IPS-18a (cell line): Measurements from ENCODE around the gene PTGDR2.

Experiments used
- H3K27ac ChIP-seq: one replicate; pipeline ENCODE4 v1.5.1; 2013; ENCODE audit warnings: low read length
- H3K27me3 ChIP-seq: one replicate; pipeline ENCODE4 v1.6.1; 2013; ENCODE audit warnings: mild to moderate bottlenecking, low read length; ENCODE audit not compliant: control insufficient read depth, insufficient read depth
- H3K36me3 ChIP-seq: one replicate; pipeline ENCODE4 v1.6.1; 2013; ENCODE audit warnings: low read depth, low read length; ENCODE audit not compliant: control insufficient read depth
- H3K4me1 ChIP-seq: one replicate; pipeline ENCODE4 v1.6.1; 2013; ENCODE audit warnings: low read depth, low read length; ENCODE audit not compliant: control insufficient read depth
- H3K4me3 ChIP-seq: one replicate; pipeline ENCODE4 v1.5.1; 2013; ENCODE audit warnings: low read length
- H3K9ac ChIP-seq: one replicate; pipeline ENCODE4 v1.6.1; 2013; ENCODE audit warnings: mild to moderate bottlenecking, low read length, moderate library complexity
- H3K9me3 ChIP-seq: one replicate; pipeline ENCODE4 v1.6.1; 2013; ENCODE audit warnings: low read depth, low read length; ENCODE audit not compliant: control insufficient read depth

Gene PTGDR2

GRCh38 chr11:60872961-60873524, 17.3 kb upstream of the PTGDR2 start:
- H3K9me3 ChIP-seq, result no peaks in the 10 kb centered on the region
- no peaks in the 10 kb centered on the region for H3K4me1 ChIP-seq
- no peaks in the 10 kb centered on the region for H3K36me3 ChIP-seq
- H3K9ac ChIP-seq, result no peak overlapping the region
- no peak overlapping the region for H3K4me3 ChIP-seq
- H3K27ac ChIP-seq, result no peak overlapping the region
- no peaks in the 10 kb centered on the region for H3K27me3 ChIP-seq

- Histone ChIP-seq H3K27me3 (no peaks in the 10 kb centered on the region), H3K4me3 (no peak overlapping the region), H3K27ac (no peak overlapping the region), H3K36me3 (no peaks in the 10 kb centered on the region), H3K9me3 (no peaks in the 10 kb centered on the region), H3K4me1 (no peaks in the 10 kb centered on the region), H3K9ac (no peak overlapping the region)
These were observed 16.6 kb upstream of the PTGDR2 start for GRCh38 chr11:60872124-60872960.

- no peaks in the 10 kb centered on the region for H3K9me3 ChIP-seq
- H3K27me3 ChIP-seq, result no peaks in the 10 kb centered on the region
- no peak overlapping the region for H3K9ac ChIP-seq
- no peaks in the 10 kb centered on the region for H3K36me3 ChIP-seq
- no peaks in the 10 kb centered on the region for H3K4me1 ChIP-seq
- H3K4me3 ChIP-seq, result no peak overlapping the region
- no peak overlapping the region for H3K27ac ChIP-seq
These were observed 15.8 kb upstream of the PTGDR2 start for GRCh38 chr11:60871378-60872061.

GRCh38 chr11:60870733-60871377, 15.1 kb upstream of the PTGDR2 start:
- no peaks in the 10 kb centered on the region for H3K36me3 ChIP-seq
- H3K27me3 ChIP-seq, result no peaks in the 10 kb centered on the region
- H3K27ac ChIP-seq, result no peak overlapping the region
- no peak overlapping the region for H3K4me3 ChIP-seq
- no peaks in the 10 kb centered on the region for H3K9me3 ChIP-seq
- H3K9ac ChIP-seq, result no peak overlapping the region
- H3K4me1 ChIP-seq, result no peaks in the 10 kb centered on the region

GRCh38 chr11:60870276-60870675, 14.5 kb upstream of the PTGDR2 start:
- H3K4me3 ChIP-seq, result no peak overlapping the region
- H3K36me3 ChIP-seq, result no peaks in the 10 kb centered on the region
- no peak overlapping the region for H3K27ac ChIP-seq
- H3K27me3 ChIP-seq, result no peaks in the 10 kb centered on the region
- H3K9me3 ChIP-seq, result no peaks in the 10 kb centered on the region
- no peak overlapping the region for H3K9ac ChIP-seq
- H3K4me1 ChIP-seq, result no peaks in the 10 kb centered on the region

GRCh38 chr11:60869451-60869825, 13.7 kb upstream of the PTGDR2 start:
- H3K27ac ChIP-seq, result no peak overlapping the region
- no peaks in the 10 kb centered on the region for H3K4me1 ChIP-seq
- H3K36me3 ChIP-seq, result no peaks in the 10 kb centered on the region
- no peak overlapping the region for H3K9ac ChIP-seq
- H3K4me3 ChIP-seq, result no peak overlapping the region
- H3K27me3 ChIP-seq, result no peaks in the 10 kb centered on the region
- no peaks in the 10 kb centered on the region for H3K9me3 ChIP-seq

- H3K9me3 ChIP-seq, result no peaks in the 10 kb centered on the region
- no peak overlapping the region for H3K27ac ChIP-seq
- no peaks in the 10 kb centered on the region for H3K4me1 ChIP-seq
These were observed 13.1 kb upstream of the PTGDR2 start for GRCh38 chr11:60868682-60869450.

GRCh38 chr11:60867871-60868681, 12.3 kb upstream of the PTGDR2 start:
- Histone ChIP-seq H3K4me1 (no peaks in the 10 kb centered on the region), H3K9ac (no peak overlapping the region), H3K4me3 (no peak overlapping the region), H3K27ac (no peak overlapping the region), H3K36me3 (no peaks in the 10 kb centered on the region), H3K27me3 (no peaks in the 10 kb centered on the region), H3K9me3 (no peaks in the 10 kb centered on the region)

More at GRCh38 chr11:60868682-60869450, 13.1 kb upstream of the PTGDR2 start:
- H3K27me3 ChIP-seq, result no peaks in the 10 kb centered on the region
- H3K4me3 ChIP-seq, result no peak overlapping the region
- no peaks in the 10 kb centered on the region for H3K36me3 ChIP-seq
- no peak overlapping the region for H3K9ac ChIP-seq

- no peak within 1 kb of the TSS for H3K4me3 ChIP-seq
These were observed 11.4 kb upstream of the PTGDR2 start, which contains the start of gene ZP1 for GRCh38 chr11:60866911-60867870. Gene ZP1, plus strand, starts transcription at chr11:60867542. Its CDS starts 20 bp downstream, at chr11:60867562.

More at GRCh38 chr11:60866911-60867870, 11.4 kb upstream of the PTGDR2 start, which contains the start of gene ZP1:
- Histone ChIP-seq H3K4me1 (no peaks in the 10 kb centered on the region), H3K9ac (no peak within 1 kb of the TSS), H3K27me3 (no peaks in the 10 kb centered on the region), H3K36me3 (no peaks in the 10 kb centered on the region), H3K9me3 (no peaks in the 10 kb centered on the region), H3K27ac (no peak within 1 kb of the TSS)
